Sigmoid colon (tissue), 4 donors: ENCODE measurements around the gene CCDC85C.

Experiments
- CTCF ChIP-seq, 4 experiments: fragments of 450-650 bp in 3 of 4; fragments of 200-600 bp in 1 of 4; IDR thresholded peaks; one replicate each; pipeline ENCODE4 v1.5.1; 2016 to 2019; ENCODE audit warnings: antibody characterized with exemption in 4 of 4, mild to moderate bottlenecking in 3 of 4, moderate library complexity in 2 of 4
- EP300 ChIP-seq, 4 donors: sonication (generic); formaldehyde crosslinking; IDR thresholded peaks; one replicate each; pipeline ENCODE4 v1.6.1; 2017; ENCODE audit warnings: antibody characterized with exemption in 4 of 4
- POLR2A ChIP-seq, 2 donors: fragments of 450-650 bp; IDR thresholded peaks; one replicate each; pipeline ENCODE4 v1.6.1; 2016; ENCODE audit warnings: antibody characterized with exemption in 2 of 2, mild to moderate bottlenecking in 2 of 2, moderate library complexity in 2 of 2

- TF ChIP-seq CTCF (IDR thresholded peaks at IDR 0.05), result no peak
- TF ChIP-seq POLR2A (IDR thresholded peaks at IDR 0.05), result no peak
- TF ChIP-seq EP300 (IDR thresholded peaks at IDR 0.05), result no peak
These were observed 21.0 kb upstream of the CCDC85C start for GRCh38 chr14:99624971-99625370.
